ENCODE results near the gene SNTA1. TPM values are rescaled to one million over a fixed set of nuclear protein-coding genes. Genes with fewer than 3 reads are reported as not detected.
A peak's percentile ranks its signal among the peaks of the same experiment; 100 is the strongest.

Gene SNTA1
- total and polyA plus RNA-seq, 2 of the 13 experiments (the other 11 are each of a cell fraction or from before 2014, with no cell fraction given): 16.4 to 18.3 TPM

DNA sequence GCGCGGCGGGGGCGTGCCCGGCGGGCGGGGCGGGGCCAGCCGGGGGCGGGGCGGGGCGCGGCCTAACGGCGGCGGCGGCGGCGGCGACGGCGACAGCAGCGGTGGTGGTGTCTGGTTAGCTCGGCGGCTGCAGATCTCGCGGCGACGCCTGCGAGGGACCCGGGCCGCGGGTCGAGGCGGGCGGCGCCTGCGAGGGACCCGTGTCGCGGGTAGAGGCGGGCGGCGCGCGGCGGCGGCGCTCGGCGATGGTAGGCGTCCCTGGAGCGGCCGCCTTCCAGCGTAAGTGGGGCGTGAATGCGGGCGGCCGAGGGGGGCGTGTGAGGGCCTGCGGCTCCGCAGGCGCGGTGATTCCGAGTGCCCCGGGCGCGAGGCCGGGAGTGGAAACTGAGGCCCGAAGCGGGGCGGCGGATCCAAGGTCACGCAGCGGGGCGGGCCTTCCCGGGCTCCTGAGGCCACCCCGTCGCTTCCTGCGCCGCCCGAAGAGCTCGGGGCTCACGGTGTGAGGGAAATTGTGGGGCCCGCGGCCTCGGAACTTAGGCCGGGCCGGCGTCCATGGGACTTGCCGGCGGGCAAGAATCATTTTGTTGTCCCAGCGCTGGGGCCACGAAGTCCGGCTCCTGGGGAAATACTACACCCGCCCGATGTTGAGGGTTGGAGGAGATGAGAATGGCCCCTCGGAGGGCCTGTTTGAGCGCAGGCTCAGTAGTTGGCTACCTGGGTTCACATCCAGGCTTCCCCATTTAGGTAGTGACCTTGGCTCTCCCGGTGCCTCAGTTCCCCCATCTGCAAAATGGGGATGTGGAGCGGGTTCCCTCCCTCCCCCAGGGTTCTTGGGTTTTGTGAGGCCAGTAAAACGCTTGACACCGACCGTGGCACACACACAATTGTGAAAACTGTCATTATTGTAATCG, 46.7 kb upstream of the SNTA1 start, which contains the start of gene CBFA2T2 (continued):
- TF ChIP-seq, protein P1, sequence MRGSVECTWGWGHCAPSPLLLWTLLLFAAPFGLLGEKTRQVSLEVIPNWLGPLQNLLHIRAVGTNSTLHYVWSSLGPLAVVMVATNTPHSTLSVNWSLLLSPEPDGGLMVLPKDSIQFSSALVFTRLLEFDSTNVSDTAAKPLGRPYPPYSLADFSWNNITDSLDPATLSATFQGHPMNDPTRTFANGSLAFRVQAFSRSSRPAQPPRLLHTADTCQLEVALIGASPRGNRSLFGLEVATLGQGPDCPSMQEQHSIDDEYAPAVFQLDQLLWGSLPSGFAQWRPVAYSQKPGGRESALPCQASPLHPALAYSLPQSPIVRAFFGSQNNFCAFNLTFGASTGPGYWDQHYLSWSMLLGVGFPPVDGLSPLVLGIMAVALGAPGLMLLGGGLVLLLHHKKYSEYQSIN (CRISPR knock-in tag; IDR thresholded peaks at IDR 0.05; ENCODE audit: borderline replicate concordance): 0 out of 2 replicates have a peak, but pooled peaks have one; percentile 29
- TF ChIP-seq MATR3 (CRISPR knock-in tag; IDR thresholded peaks at IDR 0.05) (no peak), HNRNPUL1 (IDR thresholded peaks at IDR 0.05; ENCODE audit: low read depth, low read length) (no peak), EEA1 (CRISPR knock-in tag; IDR thresholded peaks at IDR 0.05; ENCODE audit: borderline replicate concordance) (peak; percentile 18; the same call in 1 of the 2 replicates), RFX3 (CRISPR knock-in tag; IDR thresholded peaks at IDR 0.05) (no peak), MAFF (IDR thresholded peaks at IDR 0.05; ENCODE audit: low read depth, low read length) (no peak; the same call in 1 of the 2 replicates), ZNF768 (CRISPR knock-in tag; IDR thresholded peaks at IDR 0.05) (no peak; the same call in 1 of the 2 replicates), ATF7-NPFF (CRISPR knock-in tag; IDR thresholded peaks at IDR 0.05; ENCODE audit: low read depth) (peak; percentile 87), GZF1 (CRISPR knock-in tag; IDR thresholded peaks at IDR 0.05) (no peak), MIER3 (CRISPR knock-in tag; IDR thresholded peaks at IDR 0.05; ENCODE audit: borderline replicate concordance) (0 out of 2 replicates have a peak, but pooled peaks have one; percentile 7), FOXO1 (CRISPR knock-in tag; IDR thresholded peaks at IDR 0.05) (no peak; the same call in 1 of the 2 replicates), CBX1 (IDR thresholded peaks at IDR 0.05; ENCODE audit: low read depth) (no peak), ZMAT3 (CRISPR knock-in tag; conservative IDR thresholded peaks at IDR 0.05) (peak; percentile 24; the same call in 1 of the 2 replicates), ZNF879 (CRISPR knock-in tag; IDR thresholded peaks at IDR 0.05) (0 out of 2 replicates have a peak, but pooled peaks have one; percentile 69), FLYWCH1 (CRISPR knock-in tag; IDR thresholded peaks at IDR 0.05) (peak; percentile 57; the same call in 1 of the 2 replicates), AGO1 (IDR thresholded peaks at IDR 0.05; ENCODE audit: low read depth, low read length, poor library complexity, severe bottlenecking) (peak; percentile 30)
- TF ChIP-seq, protein P2, sequence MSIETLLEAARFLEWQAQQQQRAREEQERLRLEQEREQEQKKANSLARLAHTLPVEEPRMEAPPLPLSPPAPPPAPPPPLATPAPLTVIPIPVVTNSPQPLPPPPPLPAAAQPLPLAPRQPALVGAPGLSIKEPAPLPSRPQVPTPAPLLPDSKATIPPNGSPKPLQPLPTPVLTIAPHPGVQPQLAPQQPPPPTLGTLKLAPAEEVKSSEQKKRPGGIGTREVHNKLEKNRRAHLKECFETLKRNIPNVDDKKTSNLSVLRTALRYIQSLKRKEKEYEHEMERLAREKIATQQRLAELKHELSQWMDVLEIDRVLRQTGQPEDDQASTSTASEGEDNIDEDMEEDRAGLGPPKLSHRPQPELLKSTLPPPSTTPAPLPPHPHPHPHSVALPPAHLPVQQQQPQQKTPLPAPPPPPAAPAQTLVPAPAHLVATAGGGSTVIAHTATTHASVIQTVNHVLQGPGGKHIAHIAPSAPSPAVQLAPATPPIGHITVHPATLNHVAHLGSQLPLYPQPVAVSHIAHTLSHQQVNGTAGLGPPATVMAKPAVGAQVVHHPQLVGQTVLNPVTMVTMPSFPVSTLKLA (IDR thresholded peaks at IDR 0.05): no peak
- TF ChIP-seq, protein P3, sequence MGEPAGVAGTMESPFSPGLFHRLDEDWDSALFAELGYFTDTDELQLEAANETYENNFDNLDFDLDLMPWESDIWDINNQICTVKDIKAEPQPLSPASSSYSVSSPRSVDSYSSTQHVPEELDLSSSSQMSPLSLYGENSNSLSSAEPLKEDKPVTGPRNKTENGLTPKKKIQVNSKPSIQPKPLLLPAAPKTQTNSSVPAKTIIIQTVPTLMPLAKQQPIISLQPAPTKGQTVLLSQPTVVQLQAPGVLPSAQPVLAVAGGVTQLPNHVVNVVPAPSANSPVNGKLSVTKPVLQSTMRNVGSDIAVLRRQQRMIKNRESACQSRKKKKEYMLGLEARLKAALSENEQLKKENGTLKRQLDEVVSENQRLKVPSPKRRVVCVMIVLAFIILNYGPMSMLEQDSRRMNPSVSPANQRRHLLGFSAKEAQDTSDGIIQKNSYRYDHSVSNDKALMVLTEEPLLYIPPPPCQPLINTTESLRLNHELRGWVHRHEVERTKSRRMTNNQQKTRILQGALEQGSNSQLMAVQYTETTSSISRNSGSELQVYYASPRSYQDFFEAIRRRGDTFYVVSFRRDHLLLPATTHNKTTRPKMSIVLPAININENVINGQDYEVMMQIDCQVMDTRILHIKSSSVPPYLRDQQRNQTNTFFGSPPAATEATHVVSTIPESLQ (CRISPR knock-in tag; conservative IDR thresholded peaks at IDR 0.05): no peak
